ENCODE results near the gene DUS2. TPM values are rescaled to one million over a fixed set of nuclear protein-coding genes. Genes with fewer than 3 reads are reported as not detected.

The DUS2 gene
- total and polyA plus RNA-seq, 9 of the 15 experiments (the other 6 are each of a cell fraction or from before 2014, with no cell fraction given), result 5.8 to 22.5 (median 20.6) TPM

DNA sequence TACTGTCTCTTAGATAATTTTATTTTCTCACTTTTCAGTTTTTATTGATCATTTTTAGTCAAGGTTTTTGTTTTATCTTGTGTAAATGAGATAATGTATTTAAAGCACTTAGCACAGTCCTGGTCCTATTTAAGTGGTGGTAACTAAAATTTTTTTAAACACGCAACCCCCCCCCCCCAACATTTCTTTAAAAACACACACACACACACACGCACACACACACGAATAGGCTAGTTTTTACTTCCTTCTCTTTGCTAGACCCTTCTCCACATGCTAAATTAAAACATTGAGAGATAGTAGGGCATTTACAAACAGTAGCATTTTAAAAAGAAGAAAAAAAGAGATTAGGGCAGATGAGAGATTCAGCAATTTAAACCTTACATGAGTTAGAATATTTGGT is 67.0 kb downstream of the DUS2 start (continued):
- TF ChIP-seq, protein P1, sequence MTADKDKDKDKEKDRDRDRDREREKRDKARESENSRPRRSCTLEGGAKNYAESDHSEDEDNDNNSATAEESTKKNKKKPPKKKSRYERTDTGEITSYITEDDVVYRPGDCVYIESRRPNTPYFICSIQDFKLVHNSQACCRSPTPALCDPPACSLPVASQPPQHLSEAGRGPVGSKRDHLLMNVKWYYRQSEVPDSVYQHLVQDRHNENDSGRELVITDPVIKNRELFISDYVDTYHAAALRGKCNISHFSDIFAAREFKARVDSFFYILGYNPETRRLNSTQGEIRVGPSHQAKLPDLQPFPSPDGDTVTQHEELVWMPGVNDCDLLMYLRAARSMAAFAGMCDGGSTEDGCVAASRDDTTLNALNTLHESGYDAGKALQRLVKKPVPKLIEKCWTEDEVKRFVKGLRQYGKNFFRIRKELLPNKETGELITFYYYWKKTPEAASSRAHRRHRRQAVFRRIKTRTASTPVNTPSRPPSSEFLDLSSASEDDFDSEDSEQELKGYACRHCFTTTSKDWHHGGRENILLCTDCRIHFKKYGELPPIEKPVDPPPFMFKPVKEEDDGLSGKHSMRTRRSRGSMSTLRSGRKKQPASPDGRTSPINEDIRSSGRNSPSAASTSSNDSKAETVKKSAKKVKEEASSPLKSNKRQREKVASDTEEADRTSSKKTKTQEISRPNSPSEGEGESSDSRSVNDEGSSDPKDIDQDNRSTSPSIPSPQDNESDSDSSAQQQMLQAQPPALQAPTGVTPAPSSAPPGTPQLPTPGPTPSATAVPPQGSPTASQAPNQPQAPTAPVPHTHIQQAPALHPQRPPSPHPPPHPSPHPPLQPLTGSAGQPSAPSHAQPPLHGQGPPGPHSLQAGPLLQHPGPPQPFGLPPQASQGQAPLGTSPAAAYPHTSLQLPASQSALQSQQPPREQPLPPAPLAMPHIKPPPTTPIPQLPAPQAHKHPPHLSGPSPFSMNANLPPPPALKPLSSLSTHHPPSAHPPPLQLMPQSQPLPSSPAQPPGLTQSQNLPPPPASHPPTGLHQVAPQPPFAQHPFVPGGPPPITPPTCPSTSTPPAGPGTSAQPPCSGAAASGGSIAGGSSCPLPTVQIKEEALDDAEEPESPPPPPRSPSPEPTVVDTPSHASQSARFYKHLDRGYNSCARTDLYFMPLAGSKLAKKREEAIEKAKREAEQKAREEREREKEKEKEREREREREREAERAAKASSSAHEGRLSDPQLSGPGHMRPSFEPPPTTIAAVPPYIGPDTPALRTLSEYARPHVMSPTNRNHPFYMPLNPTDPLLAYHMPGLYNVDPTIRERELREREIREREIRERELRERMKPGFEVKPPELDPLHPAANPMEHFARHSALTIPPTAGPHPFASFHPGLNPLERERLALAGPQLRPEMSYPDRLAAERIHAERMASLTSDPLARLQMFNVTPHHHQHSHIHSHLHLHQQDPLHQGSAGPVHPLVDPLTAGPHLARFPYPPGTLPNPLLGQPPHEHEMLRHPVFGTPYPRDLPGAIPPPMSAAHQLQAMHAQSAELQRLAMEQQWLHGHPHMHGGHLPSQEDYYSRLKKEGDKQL (CRISPR knock-in tag; IDR thresholded peaks at IDR 0.05; ENCODE audit: borderline replicate concordance), result no peak
- TF ChIP-seq TAF15 (IDR thresholded peaks at IDR 0.05; ENCODE audit: low read depth, low read length) (no peak), CCAR2 (IDR thresholded peaks at IDR 0.05; ENCODE audit: low read depth, low read length) (no peak), PRPF4 (IDR thresholded peaks at IDR 0.05; ENCODE audit: insufficient read depth, low read depth, low read length, poor library complexity, severe bottlenecking) (no peak), MTA2 (IDR thresholded peaks at IDR 0.05; ENCODE audit: low read depth) (no peak), MTA3 (IDR thresholded peaks at IDR 0.05; ENCODE audit: borderline replicate concordance) (no peak), CAMTA2 (CRISPR knock-in tag; conservative IDR thresholded peaks at IDR 0.05) (no peak), DDX20 (tag; IDR thresholded peaks at IDR 0.05; ENCODE audit: low read depth) (no peak), BRD9 (IDR thresholded peaks at IDR 0.05; ENCODE audit: low read depth, partially characterized antibody) (peak; percentile 38), YY1 (IDR thresholded peaks at IDR 0.05; ENCODE audit: borderline replicate concordance in 1 of 3, control insufficient read depth in 1 of 3, extremely low read depth in 1 of 3, insufficient read depth in 3 of 3, insufficient read length in 1 of 3, insufficient replicate concordance in 2 of 3, low read depth in 1 of 3, low read length in 2 of 3) (no peak), ZNF212 (CRISPR knock-in tag; IDR thresholded peaks at IDR 0.05) (no peak), PYGO2 (tag; IDR thresholded peaks at IDR 0.05) (no peak), NR2F6 (CRISPR knock-in tag; IDR thresholded peaks at IDR 0.05) (no peak)
- TF ChIP-seq, protein P2, sequence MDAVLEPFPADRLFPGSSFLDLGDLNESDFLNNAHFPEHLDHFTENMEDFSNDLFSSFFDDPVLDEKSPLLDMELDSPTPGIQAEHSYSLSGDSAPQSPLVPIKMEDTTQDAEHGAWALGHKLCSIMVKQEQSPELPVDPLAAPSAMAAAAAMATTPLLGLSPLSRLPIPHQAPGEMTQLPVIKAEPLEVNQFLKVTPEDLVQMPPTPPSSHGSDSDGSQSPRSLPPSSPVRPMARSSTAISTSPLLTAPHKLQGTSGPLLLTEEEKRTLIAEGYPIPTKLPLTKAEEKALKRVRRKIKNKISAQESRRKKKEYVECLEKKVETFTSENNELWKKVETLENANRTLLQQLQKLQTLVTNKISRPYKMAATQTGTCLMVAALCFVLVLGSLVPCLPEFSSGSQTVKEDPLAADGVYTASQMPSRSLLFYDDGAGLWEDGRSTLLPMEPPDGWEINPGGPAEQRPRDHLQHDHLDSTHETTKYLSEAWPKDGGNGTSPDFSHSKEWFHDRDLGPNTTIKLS (IDR thresholded peaks at IDR 0.05; ENCODE audit: borderline replicate concordance, low read depth), result no peak
- TF ChIP-seq, protein P3, sequence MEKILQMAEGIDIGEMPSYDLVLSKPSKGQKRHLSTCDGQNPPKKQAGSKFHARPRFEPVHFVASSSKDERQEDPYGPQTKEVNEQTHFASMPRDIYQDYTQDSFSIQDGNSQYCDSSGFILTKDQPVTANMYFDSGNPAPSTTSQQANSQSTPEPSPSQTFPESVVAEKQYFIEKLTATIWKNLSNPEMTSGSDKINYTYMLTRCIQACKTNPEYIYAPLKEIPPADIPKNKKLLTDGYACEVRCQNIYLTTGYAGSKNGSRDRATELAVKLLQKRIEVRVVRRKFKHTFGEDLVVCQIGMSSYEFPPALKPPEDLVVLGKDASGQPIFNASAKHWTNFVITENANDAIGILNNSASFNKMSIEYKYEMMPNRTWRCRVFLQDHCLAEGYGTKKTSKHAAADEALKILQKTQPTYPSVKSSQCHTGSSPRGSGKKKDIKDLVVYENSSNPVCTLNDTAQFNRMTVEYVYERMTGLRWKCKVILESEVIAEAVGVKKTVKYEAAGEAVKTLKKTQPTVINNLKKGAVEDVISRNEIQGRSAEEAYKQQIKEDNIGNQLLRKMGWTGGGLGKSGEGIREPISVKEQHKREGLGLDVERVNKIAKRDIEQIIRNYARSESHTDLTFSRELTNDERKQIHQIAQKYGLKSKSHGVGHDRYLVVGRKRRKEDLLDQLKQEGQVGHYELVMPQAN (IDR thresholded peaks at IDR 0.05; ENCODE audit: borderline replicate concordance), result peak; percentile 43; the same call in 1 of the 2 replicates
- TF ChIP-seq, protein P4, sequence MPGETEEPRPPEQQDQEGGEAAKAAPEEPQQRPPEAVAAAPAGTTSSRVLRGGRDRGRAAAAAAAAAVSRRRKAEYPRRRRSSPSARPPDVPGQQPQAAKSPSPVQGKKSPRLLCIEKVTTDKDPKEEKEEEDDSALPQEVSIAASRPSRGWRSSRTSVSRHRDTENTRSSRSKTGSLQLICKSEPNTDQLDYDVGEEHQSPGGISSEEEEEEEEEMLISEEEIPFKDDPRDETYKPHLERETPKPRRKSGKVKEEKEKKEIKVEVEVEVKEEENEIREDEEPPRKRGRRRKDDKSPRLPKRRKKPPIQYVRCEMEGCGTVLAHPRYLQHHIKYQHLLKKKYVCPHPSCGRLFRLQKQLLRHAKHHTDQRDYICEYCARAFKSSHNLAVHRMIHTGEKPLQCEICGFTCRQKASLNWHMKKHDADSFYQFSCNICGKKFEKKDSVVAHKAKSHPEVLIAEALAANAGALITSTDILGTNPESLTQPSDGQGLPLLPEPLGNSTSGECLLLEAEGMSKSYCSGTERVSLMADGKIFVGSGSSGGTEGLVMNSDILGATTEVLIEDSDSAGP (CRISPR knock-in tag; IDR thresholded peaks at IDR 0.05), result no peak
